Airway epithelial cell (primary cell): ENCODE measurements around the gene B3GALT6. TPM values are rescaled to one million over a fixed set of nuclear protein-coding genes. Genes with fewer than 3 reads are reported as not detected.

Experiments
- total RNA-seq: library from RNA; depleted of rRNA; stranded (reverse); fragments of >200 nt; gene quantifications from 2 replicates; pipeline ENCODE4 v1.2.3, GENCODE V29; 2015

Gene B3GALT6
- total RNA-seq: 23.6 and 24.7 TPM in 2 replicates

GRCh38 chr1:1232208-1232795 is at the start of gene B3GALT6:
B3GALT6 (plus strand) TSS chr1:1232237; CDS start chr1:1232279, 42 bp downstream.

GRCh38 chr1:1206376-1206965 is 25.6 kb upstream of the B3GALT6 start, which contains the start of gene TNFRSF18:
TNFRSF18 (minus strand) TSS chr1:1206592; CDS start chr1:1206571, 21 bp downstream.

GRCh38 chr1:1213345-1214265 is 18.4 kb upstream of the B3GALT6 start, which contains the start of gene TNFRSF4:
TNFRSF4 (minus strand) TSS chr1:1214153; CDS start chr1:1214127, 26 bp downstream.

DNA sequence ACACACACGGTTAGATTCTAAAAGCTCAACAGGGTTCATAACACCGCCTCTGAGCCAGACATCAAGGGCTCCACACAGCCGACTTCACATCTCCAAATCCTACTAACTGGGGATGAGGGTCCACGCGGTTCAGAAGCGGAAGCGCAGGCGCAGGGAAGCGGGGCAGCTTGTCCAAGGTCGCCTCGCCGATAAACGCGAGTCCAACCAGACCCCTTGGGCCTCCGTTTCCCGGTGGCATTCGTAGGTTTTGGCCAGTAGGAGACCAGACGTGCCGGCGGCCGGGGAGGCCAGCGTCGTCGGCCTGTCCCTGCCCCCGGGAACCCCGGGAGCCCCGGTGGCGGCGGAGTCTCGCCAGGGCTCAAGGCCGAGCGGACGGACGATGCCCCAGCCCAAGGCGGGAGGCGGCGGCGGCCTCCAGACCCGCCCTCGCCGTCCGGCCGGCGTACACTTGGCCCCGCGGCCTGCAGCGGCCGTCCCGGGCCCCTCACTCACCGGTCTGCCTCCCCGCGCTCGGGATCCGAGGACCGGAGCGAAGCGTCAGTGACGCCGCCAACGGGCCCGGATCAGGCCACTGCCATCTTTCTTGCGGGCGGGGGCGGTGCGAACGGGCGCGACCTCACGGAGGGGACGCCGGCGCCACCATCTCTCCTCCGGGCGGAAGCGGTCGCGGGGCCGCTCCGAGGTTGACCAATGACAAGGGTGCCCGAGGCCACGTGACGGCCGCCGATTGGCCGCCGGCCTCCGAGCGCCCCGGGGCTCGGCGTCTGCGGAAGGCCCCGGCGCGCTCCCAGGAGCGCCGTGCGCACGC is 433 bp upstream of the B3GALT6 start, which contains the start of gene SDF4:
TSS of gene SDF4 (minus strand) at position 602 of the 808 bp plus-strand sequence. CDS start 3,229 bp downstream, outside the sequence.

DNA sequence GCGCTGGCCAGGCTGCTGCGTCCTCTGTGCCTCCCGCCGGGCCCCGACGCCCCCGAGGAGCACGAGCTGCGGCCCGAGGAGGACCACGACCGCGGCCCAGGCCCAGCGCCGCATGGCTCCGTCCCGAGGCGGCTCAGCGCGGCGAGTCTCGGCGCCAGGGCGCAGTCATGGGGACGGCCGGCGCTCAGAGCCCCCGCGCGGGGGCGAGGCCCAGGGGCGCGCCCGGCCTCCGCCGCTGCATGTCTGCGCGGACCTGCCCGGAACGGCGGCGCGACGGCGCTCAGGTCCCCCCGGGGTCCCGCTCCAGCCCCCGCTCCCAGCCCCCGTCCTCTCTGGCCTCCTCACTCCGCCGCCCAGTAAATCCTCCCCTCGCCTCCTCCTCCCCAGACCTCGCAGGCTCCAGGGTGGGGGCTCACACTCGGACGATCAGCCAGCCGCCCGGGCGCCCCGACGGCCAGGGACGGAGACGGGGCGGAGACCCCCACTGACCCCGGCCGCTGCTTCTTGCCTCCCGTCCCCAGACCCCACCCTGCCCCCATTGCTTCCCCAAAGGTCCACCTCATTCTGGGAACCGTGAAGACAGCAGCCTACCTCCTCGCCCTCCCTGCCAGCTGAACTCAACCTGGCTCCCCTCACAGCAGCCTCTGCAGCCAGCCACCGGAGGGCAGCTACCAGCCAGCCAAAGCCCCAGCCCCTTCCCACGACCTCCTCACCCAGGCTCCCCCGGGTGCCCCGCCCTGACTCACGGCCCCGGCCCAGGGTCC is 14.7 kb downstream of the B3GALT6 start, which contains the start of gene C1QTNF12:
TSS of gene C1QTNF12 (minus strand) at position 146 of the 764 bp plus-strand sequence. CDS start at position 114, 32 bp downstream.

GRCh38 chr1:1273512-1274298 is 41.7 kb downstream of the B3GALT6 start, which contains the start of gene UBE2J2:
UBE2J2 (minus strand) TSS chr1:1273854; CDS start chr1:1267992, 5,862 bp downstream.

Other genes starting within 250 kb of the B3GALT6 start
- gene HES4, start 232.1 kb upstream of the B3GALT6 start, total RNA-seq: 56.3 and 58.9 TPM in 2 replicates
- gene ISG15, start 218.7 kb upstream of the B3GALT6 start, total RNA-seq: 23.9 and 28.7 TPM in 2 replicates
- 269 and 285 TPM in 2 replicates for gene AGRN, start 212.1 kb upstream of the B3GALT6 start, total RNA-seq
- gene RNF223, start 157.9 kb upstream of the B3GALT6 start, total RNA-seq: 1.3 and 2.2 TPM in 2 replicates
- 12.7 and 22.9 TPM in 2 replicates for gene C1orf159, start 116.1 kb upstream of the B3GALT6 start, total RNA-seq
- gene TTLL10, start 58.4 kb upstream of the B3GALT6 start, total RNA-seq: not detected in 2 replicates
- gene TNFRSF18, start 25.6 kb upstream of the B3GALT6 start, total RNA-seq: 0.63 and 0.98 TPM in 2 replicates
- not detected in 2 replicates for gene TNFRSF4, start 18.1 kb upstream of the B3GALT6 start, total RNA-seq
- 130 TPM in 2 replicates for gene SDF4, start 236 bp upstream of the B3GALT6 start, total RNA-seq
- 0.71 and 1.1 TPM in 2 replicates for gene C1QTNF12, start 14.5 kb downstream of the B3GALT6 start, total RNA-seq
- gene UBE2J2, start 41.6 kb downstream of the B3GALT6 start, total RNA-seq: 43.3 and 56.1 TPM in 2 replicates
- 0.09 and 0.21 TPM in 2 replicates for gene SCNN1D, start 48.2 kb downstream of the B3GALT6 start, total RNA-seq
- 33.2 and 37.7 TPM in 2 replicates for gene ACAP3, start 75.7 kb downstream of the B3GALT6 start, total RNA-seq
- 63.3 and 72.2 TPM in 2 replicates for gene PUSL1, start 76.4 kb downstream of the B3GALT6 start, total RNA-seq
- 72.1 and 85.8 TPM in 2 replicates for gene INTS11, start 92.4 kb downstream of the B3GALT6 start, total RNA-seq
- 41.8 and 48.7 TPM in 2 replicates for gene CPTP, start 92.6 kb downstream of the B3GALT6 start, total RNA-seq
- gene TAS1R3, start 99.0 kb downstream of the B3GALT6 start, total RNA-seq: 0.05 and 0.07 TPM in 2 replicates
- gene DVL1, start 117.2 kb downstream of the B3GALT6 start, total RNA-seq: 81.8 and 99.3 TPM in 2 replicates
- gene MXRA8, start 126.3 kb downstream of the B3GALT6 start, total RNA-seq: 1.6 and 4.9 TPM in 2 replicates
- gene AURKAIP1, start 143.0 kb downstream of the B3GALT6 start, total RNA-seq: 213 and 230 TPM in 2 replicates
- gene CCNL2, start 167.1 kb downstream of the B3GALT6 start, total RNA-seq: 48.4 and 60.6 TPM in 2 replicates
- 173 and 184 TPM in 2 replicates for gene MRPL20, start 175.1 kb downstream of the B3GALT6 start, total RNA-seq
- gene ANKRD65, start 189.0 kb downstream of the B3GALT6 start, total RNA-seq: 21.4 and 24.3 TPM in 2 replicates
- 91.6 and 96.3 TPM in 2 replicates for gene VWA1, start 203.5 kb downstream of the B3GALT6 start, total RNA-seq
- gene ATAD3C, start 217.5 kb downstream of the B3GALT6 start, total RNA-seq: 0.14 TPM in 1 of 2 replicates, not detected in the other
- 30.3 and 34.1 TPM in 2 replicates for gene ATAD3B, start 239.5 kb downstream of the B3GALT6 start, total RNA-seq